ENCODE data around the gene SLC7A7. TPM values are rescaled to one million over a fixed set of nuclear protein-coding genes. Genes with fewer than 3 reads are reported as not detected.

SLC7A7 gene
- total RNA-seq, 1 experiment from 2014 or later, result 8.7 TPM

- no peaks in the 10 kb centered on the region for H3K9me3 Mint-ChIP-seq (ENCODE audit: low read depth, unreplicated experiment)
- DNase-seq, result no peak
- BruUV-seq (replicated peaks), result no TSS peak
- intact Hi-C loops (cut with micrococcal nuclease; ENCODE audit: unreplicated experiment), result loop anchor here (5.0 kb wide), 1 partner anchor 194 kb away; no protein-coding TSS in a partner anchor
- CTCF ChIA-PET, result interaction anchor here (0.8 to 1.8 kb wide), 7 partner anchors 21 to 295 kb away, joined by 3 to 7 read pairs (median 3); no protein-coding TSS in a partner anchor
- TF ChIP-seq CTCF (IDR thresholded peaks at IDR 0.05; ENCODE audit: unreplicated experiment), result no peak
- no peak overlapping the region for H3K27ac Mint-ChIP-seq (ENCODE audit: unreplicated experiment)
- H3K4me1 Mint-ChIP-seq (ENCODE audit: low read depth, unreplicated experiment), result no peaks in the 10 kb centered on the region
- H3K36me3 Mint-ChIP-seq (ENCODE audit: insufficient read depth, unreplicated experiment), result no peaks in the 10 kb centered on the region
- no peaks in the 10 kb centered on the region for H3K27me3 Mint-ChIP-seq (ENCODE audit: unreplicated experiment)
- no peak overlapping the region for H3K4me3 Mint-ChIP-seq (ENCODE audit: low read depth, unreplicated experiment)
Observed at GRCh38 chr14:22850944-22851764, 35.9 kb upstream of the SLC7A7 start.

DNA sequence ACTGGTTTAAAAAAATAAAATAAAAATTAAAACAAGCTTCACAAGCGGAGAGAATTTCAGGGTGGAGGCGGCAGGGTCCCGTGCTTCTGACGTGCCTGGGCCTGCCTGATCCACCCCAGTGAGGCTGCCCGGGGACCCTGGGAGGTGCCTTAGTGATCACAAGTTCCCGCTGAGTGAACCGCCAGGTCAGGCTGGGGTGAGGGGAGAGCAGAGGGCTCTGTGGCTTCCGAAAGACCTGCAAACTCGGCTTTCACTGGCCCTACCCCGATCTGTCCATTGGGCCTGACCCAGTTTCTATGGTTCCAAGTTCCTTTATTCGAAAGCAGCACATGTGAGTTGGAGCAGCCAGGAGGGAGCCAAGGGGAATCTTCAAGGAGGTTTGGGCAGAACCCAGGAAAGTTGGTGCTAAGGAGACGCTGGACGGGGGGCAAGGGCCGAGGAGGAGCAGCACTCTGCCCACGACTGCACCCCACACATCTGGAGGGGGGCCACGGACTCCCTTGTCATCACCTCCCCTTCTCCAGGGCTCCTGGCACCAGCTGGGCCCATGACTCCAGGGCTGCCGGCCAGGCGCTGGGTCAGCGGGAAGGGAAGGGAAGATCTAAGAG, 34.1 kb upstream of the SLC7A7 start:
- H3K4me1 Mint-ChIP-seq (ENCODE audit: low read depth, unreplicated experiment), result no peaks in the 10 kb centered on the region
- no peak for TF ChIP-seq CTCF (IDR thresholded peaks at IDR 0.05; ENCODE audit: unreplicated experiment)
- H3K4me3 Mint-ChIP-seq (ENCODE audit: low read depth, unreplicated experiment), result no peak overlapping the region
- DNase-seq, result no peak
- intact Hi-C loops (cut with micrococcal nuclease; ENCODE audit: unreplicated experiment), result no loop called here
- H3K27me3 Mint-ChIP-seq (ENCODE audit: unreplicated experiment), result no peaks in the 10 kb centered on the region
- no peak overlapping the region for H3K27ac Mint-ChIP-seq (ENCODE audit: unreplicated experiment)
- CTCF ChIA-PET, result interaction anchor here (1.6 to 1.8 kb wide), 2 partner anchors 16 to 27 kb away, joined by 4 to 7 read pairs; no protein-coding TSS in a partner anchor
- no TSS peak for BruUV-seq (replicated peaks)
- no peaks in the 10 kb centered on the region for H3K36me3 Mint-ChIP-seq (ENCODE audit: insufficient read depth, unreplicated experiment)
- no peaks in the 10 kb centered on the region for H3K9me3 Mint-ChIP-seq (ENCODE audit: low read depth, unreplicated experiment)

DNA sequence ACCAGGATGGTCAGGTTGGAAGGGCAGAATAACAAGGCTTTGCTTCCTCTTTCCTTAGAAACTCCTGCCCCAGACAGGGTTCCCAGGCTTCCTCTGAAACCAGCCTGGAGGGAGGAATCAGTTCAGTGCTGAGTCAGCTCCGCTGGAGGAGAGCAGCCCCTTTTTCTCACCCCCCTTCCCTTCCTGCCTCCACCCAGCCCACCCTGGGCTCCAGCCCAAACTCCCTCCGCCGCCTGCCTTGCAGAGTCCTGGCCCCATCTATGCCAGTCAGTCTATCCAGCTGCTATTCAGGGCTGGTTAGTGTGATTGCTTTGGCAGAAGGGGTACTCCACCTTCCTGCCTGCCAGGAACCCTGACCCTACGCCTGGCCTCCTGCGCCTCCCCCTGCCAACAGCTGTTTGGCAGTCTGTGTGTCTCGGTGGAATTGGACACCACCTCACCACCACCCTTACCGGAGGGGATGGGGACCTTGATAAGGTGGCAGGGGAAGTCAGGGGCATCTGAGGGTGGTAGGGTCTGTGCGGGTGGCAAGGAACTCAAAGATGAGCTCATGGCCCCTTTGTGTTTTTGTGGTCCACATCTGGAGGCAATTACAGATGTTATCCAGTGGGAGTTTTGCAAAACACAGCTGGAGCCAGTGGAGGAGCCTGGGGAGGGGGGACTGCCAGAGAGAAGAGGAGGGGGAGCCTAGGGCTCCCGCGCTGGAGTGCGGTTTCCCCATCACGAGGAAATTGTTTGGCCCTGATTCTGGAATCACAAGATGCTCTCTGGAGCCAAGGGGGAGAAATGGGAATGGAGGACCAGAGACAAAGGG, 33.3 kb upstream of the SLC7A7 start:
- CTCF ChIA-PET, result interaction anchor here (1.6 kb wide), 1 partner anchor 15 kb away, joined by 4 read pairs; no protein-coding TSS in a partner anchor
- no peak for TF ChIP-seq CTCF (IDR thresholded peaks at IDR 0.05; ENCODE audit: unreplicated experiment)
- BruUV-seq (replicated peaks), result no TSS peak
- H3K4me1 Mint-ChIP-seq (ENCODE audit: low read depth, unreplicated experiment), result no peaks in the 10 kb centered on the region
- no peak overlapping the region for H3K27ac Mint-ChIP-seq (ENCODE audit: unreplicated experiment)
- DNase-seq, result no peak
- no peaks in the 10 kb centered on the region for H3K27me3 Mint-ChIP-seq (ENCODE audit: unreplicated experiment)
- intact Hi-C loops (cut with micrococcal nuclease; ENCODE audit: unreplicated experiment), result no loop called here
- H3K4me3 Mint-ChIP-seq (ENCODE audit: low read depth, unreplicated experiment), result no peak overlapping the region
- H3K36me3 Mint-ChIP-seq (ENCODE audit: insufficient read depth, unreplicated experiment), result no peaks in the 10 kb centered on the region
- no peaks in the 10 kb centered on the region for H3K9me3 Mint-ChIP-seq (ENCODE audit: low read depth, unreplicated experiment)

DNA sequence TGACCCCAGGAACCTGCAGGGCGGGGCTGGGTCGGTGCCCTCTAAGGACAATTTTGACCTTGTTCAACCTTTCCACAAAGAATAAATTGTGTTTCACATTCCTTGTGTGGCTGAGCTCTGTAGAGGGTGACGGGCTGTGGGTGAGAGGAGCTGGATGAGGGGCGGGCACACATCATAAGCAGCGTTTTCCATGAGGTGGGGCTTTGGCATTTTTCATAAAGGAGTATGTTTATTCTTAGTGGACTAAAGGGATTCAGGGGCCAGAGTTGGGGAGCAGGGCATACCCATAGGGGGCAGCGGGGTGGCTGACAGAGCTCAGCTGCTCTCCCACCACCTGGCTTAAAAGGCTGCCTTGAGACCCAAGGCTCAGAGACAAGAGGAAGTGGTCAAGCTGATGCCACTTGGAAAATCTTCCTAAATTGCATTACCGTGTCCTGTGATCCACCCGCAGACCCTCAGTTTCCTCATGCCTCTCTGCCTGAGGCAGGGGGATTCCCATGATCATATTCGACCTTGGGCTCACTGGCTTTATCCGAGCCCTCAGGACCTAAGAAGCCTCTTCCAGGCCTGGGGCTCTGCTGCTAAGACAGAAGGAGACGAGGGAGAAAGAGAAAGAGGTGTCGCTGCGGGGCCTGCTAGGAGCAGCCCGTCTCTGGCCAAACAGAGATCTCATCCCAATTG, 32.6 kb upstream of the SLC7A7 start:
- H3K27ac Mint-ChIP-seq (ENCODE audit: unreplicated experiment), result no peak overlapping the region
- intact Hi-C loops (cut with micrococcal nuclease; ENCODE audit: unreplicated experiment), result no loop called here
- no peak overlapping the region for H3K4me3 Mint-ChIP-seq (ENCODE audit: low read depth, unreplicated experiment)
- no peaks in the 10 kb centered on the region for H3K36me3 Mint-ChIP-seq (ENCODE audit: insufficient read depth, unreplicated experiment)
- CTCF ChIA-PET, result interaction anchor here (1.6 kb wide), 1 partner anchor 14 kb away, joined by 4 read pairs; no protein-coding TSS in a partner anchor
- no peak for TF ChIP-seq CTCF (IDR thresholded peaks at IDR 0.05; ENCODE audit: unreplicated experiment)
- no TSS peak for BruUV-seq (replicated peaks)
- H3K4me1 Mint-ChIP-seq (ENCODE audit: low read depth, unreplicated experiment), result no peaks in the 10 kb centered on the region
- DNase-seq, result no peak
- no peaks in the 10 kb centered on the region for H3K27me3 Mint-ChIP-seq (ENCODE audit: unreplicated experiment)
- H3K9me3 Mint-ChIP-seq (ENCODE audit: low read depth, unreplicated experiment), result no peaks in the 10 kb centered on the region
